ENCODE results near the gene JAGN1. TPM values are rescaled to one million over a fixed set of nuclear protein-coding genes. Genes with fewer than 3 reads are reported as not detected.
"Not testable (repeated sequence)": the region's sequence is repeated elsewhere in the genome, so short reads cannot be mapped to it uniquely, and the experiment has no call there.

JAGN1 gene
- total RNA-seq, 4 donors from 2014 or later: 24.7 to 40.8 (median 33.3) TPM

- no peak for DNase-seq
- peak overlapping the region; percentile 93 to 99 (median 98) for H3K27ac ChIP-seq
- H3K4me3 ChIP-seq: peak overlapping the region; percentile 70 to 100 (median 88)
- H3K4me1 ChIP-seq: peaks cover 10 to 40% (median 20%) of the 10 kb centered on the region in 3 donors
- intact Hi-C loops (cut with DNase I): no loop called here
- 8% methylated on average over 7 to 8 of the region's 12 CpGs for WGBS, 2 donors
- H3K9me3 ChIP-seq: no peaks in the 10 kb centered on the region
- H3K27me3 ChIP-seq: no peaks in the 10 kb centered on the region
- TF ChIP-seq CTCF (IDR thresholded peaks at IDR 0.05): no peak
- no peak for TF ChIP-seq POLR2A (IDR thresholded peaks at IDR 0.05)
- peaks cover 7 to 20% (median 9%) of the 10 kb centered on the region in 3 donors for H3K36me3 ChIP-seq
These were observed 737 bp downstream of the JAGN1 start for GRCh38 chr3:9891072-9891622.

- Histone ChIP-seq H3K4me3 (no peak overlapping the region), H3K36me3 (peaks cover 7 to 20% (median 9%) of the 10 kb centered on the region in 3 donors), H3K4me1 (peaks cover 16 to 60% (median 34%) of the 10 kb centered on the region in 3 donors), H3K27me3 (no peaks in the 10 kb centered on the region), H3K27ac (peak overlapping the region; percentile 19 to 61 (median 34)), H3K9me3 (no peaks in the 10 kb centered on the region)
- no peak for DNase-seq
- WGBS, 2 donors: 77% methylated on average over 1 of the region's 1 CpG
- TF ChIP-seq CTCF (IDR thresholded peaks at IDR 0.05) (no peak), POLR2A (IDR thresholded peaks at IDR 0.05) (no peak)
- intact Hi-C loops (cut with DNase I): no loop called here
These were observed 3.3 kb downstream of the JAGN1 start for GRCh38 chr3:9893739-9894138.

- Histone ChIP-seq H3K36me3 (peaks cover 7 to 20% (median 9%) of the 10 kb centered on the region in 3 donors), H3K4me1 (peaks cover 12 to 62% (median 34%) of the 10 kb centered on the region in 3 donors)
- H3K9me3 ChIP-seq; H3K27ac ChIP-seq; H3K27me3 ChIP-seq; intact Hi-C loops (cut with DNase I); DNase-seq; H3K4me3 ChIP-seq: not testable (repeated sequence)
- WGBS, 2 donors: 90 to 94% methylated on average over 3 of the region's 3 CpGs
These were observed 5.3 kb downstream of the JAGN1 start for GRCh38 chr3:9895715-9896114.

GRCh38 chr3:9896755-9897407 is 6.5 kb downstream of the JAGN1 start:
- 77 to 81% methylated on average over 9 to 10 of the region's 10 CpGs for WGBS, 2 donors
- peaks cover 9 to 52% (median 27%) of the 10 kb centered on the region in 3 donors for H3K4me1 ChIP-seq
- not testable (repeated sequence) for H3K9me3 ChIP-seq

GRCh38 chr3:9897408-9898372 is 7.3 kb downstream of the JAGN1 start:
- H3K9me3 ChIP-seq: no peaks in the 10 kb centered on the region
- DNase-seq: no peak

More at GRCh38 chr3:9896755-9897407, 6.5 kb downstream of the JAGN1 start:
- H3K4me3 ChIP-seq; H3K27me3 ChIP-seq; DNase-seq; H3K27ac ChIP-seq; intact Hi-C loops (cut with DNase I): not testable (repeated sequence)
- peaks cover 7 to 19% (median 9%) of the 10 kb centered on the region in 3 donors for H3K36me3 ChIP-seq

More at GRCh38 chr3:9897408-9898372, 7.3 kb downstream of the JAGN1 start:
- H3K27me3 ChIP-seq: no peaks in the 10 kb centered on the region
- intact Hi-C loops (cut with DNase I): no loop called here
- no peak overlapping the region for H3K4me3 ChIP-seq
- H3K36me3 ChIP-seq: peaks cover 7 to 11% (median 9%) of the 10 kb centered on the region in 3 donors
- TF ChIP-seq POLR2A (IDR thresholded peaks at IDR 0.05): no peak
- TF ChIP-seq CTCF (IDR thresholded peaks at IDR 0.05): no peak
- peaks cover 11 to 52% (median 31%) of the 10 kb centered on the region in 3 donors for H3K4me1 ChIP-seq
- H3K27ac ChIP-seq: peak overlapping the region in 3 of 4 donors; percentile 39 to 58 (median 51)
- 67 to 68% methylated on average over 3 to 4 of the region's 4 CpGs for WGBS, 2 donors
